NCI-H2227 (cell line): Measurements from ENCODE around the gene CCDC148.
"Not testable (repeated sequence)": the region's sequence is repeated elsewhere in the genome, so short reads cannot be mapped to it uniquely, and the experiment has no call there.

Source experiments
- DNase-seq: peaks from one replicate; lab custom pipeline; 2025; ENCODE audit not compliant: unreplicated experiment; lab: John Stamatoyannopoulos, UW

The CCDC148 gene

DNA sequence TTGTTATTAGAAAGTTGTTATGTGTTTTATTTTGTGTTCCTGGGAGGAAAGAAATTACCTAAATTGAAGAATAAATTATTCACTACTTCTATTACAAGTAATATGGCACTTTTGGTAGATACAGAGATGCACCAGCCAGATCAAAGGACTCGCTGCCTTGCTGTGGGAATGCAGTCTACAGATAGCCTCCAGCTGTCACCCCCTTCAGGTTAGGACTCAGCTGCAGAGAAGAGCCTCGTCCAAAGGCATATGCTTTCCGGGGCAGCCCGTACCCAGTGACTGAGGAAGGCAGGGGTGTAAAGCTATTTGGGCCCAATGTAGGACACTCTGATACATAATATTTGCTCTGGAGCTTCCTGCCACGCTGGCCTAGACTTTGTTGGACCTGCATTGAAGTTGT lies 90.2 kb downstream of the CCDC148 start:
- no peak for DNase-seq

DNA sequence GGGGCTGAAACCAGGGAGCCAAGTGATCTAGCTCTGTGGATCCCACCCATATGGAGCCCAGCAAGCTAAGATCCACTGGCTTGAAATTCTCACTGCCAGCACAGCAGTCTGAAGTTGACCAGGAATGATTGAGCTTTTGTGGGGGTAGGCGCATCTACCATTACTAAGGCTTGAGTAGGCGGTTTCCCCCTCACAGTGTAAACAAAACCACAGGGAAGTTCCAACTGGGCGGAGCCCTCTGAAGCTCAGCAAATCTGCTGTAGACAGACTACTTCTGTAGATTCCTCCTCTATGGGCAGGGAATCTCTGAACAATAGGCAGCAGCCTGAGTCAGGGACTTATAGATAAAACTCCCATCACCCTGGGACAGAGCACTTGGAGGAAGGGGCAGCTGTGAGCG lies 96.7 kb downstream of the CCDC148 start:
- DNase-seq = peak; percentile 55

DNA sequence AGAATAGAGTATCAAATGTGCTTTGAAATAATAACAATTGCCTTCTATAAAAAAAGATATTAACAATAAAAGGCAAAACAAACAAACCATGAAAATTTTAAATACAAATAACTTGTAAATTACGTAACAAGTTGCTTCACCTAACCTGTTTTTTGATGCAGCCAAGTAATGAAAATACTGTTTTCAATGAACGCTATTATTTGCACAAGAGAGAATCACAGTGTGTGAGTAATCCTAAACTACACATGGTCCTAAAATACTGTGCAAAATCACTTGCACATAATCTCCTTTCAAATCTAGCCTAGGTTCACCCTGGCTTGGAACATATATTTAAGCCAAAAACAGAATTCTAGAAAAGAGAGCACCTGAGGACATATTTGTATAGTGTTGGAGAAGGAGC lies 98.9 kb downstream of the CCDC148 start:
- no peak for DNase-seq

DNA sequence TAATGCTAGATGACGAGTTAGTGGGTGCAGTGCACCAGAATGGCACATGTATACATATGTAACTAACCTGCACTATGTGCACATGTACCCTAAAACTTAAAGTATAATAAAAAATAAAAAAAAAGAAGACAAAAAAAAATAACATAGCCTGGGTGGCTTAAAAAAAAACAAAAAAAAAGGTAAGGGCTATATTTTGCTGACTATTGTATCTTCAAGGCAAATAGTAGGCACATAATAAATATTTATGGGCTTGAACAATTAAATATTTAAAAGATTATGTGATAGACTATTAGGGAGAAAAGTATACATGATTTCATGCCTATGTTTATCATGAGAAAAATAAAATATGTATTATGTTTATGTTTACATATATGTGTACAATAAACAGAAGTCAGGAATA lies 99.4 kb downstream of the CCDC148 start:
- no peak for DNase-seq

DNA sequence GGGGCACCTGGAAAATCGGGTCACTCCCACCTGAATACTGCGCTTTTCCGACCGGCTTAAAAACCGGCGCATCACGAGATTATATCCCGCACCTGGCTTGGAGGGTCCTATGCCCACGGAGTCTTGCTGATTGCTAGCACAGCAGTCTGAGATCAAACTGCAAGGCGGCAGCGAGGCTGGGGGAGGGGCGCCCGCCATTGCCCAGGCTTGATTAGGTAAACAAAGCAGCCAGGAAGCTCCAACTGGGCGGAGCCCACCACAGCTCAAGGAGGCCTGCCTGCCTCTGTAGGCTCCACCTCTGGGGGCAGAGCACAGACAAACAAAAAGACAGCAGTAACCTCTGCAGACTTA lies 105.1 kb downstream of the CCDC148 start:
- not testable (repeated sequence) for DNase-seq

DNA sequence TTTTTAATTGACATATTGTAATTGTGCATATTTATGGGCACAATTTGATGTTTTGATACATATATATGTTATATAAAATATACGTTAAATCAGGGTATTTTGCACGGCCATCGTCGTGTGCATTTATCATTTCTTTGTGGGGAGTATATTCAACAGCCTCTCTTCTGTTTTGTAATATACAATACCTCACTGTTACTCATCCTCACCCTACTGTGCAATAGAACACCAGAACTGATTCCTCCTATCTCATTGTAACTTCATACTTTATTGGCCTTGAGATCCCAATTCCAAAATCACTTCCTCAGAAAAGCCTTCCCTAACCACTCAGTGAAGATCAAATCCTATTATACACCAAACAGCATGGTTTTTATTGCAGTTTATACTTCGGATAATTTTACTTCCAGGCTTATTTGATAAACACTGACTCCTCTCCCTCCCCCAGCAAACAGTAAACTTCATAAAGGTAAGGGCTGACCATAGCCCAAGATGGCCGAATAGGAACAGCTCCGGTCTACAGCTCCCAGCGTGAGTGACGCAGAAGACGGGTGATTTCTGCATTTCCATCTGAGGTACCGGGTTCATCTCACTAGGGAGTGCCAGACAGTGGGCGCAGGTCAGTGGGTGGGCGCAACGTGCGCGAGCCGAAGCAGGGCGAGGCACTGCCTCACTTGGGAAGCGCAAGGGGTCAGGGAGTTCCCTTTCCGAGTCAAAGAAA lies 105.6 kb downstream of the CCDC148 start:
- DNase-seq = not testable (repeated sequence)

DNA sequence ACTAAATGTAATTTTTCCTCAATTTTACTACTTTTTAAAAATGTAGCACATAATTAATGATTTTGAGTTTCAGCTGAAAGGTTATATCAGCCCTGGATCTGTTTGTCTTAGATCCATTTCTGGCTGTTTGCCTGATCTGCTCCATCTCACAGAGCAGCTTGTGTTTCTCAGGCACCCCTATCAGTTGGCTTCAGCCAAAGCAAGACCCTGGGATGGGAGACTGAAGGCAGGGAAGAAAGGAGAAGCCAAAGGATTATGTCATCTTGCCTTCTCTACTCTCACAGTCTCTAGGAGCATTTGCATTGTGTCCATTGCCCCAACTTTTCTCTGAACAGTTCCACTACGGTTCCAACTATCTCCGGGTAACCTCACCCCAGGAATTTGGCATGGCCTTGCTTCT lies 110.5 kb downstream of the CCDC148 start:
- DNase-seq = no peak

DNA sequence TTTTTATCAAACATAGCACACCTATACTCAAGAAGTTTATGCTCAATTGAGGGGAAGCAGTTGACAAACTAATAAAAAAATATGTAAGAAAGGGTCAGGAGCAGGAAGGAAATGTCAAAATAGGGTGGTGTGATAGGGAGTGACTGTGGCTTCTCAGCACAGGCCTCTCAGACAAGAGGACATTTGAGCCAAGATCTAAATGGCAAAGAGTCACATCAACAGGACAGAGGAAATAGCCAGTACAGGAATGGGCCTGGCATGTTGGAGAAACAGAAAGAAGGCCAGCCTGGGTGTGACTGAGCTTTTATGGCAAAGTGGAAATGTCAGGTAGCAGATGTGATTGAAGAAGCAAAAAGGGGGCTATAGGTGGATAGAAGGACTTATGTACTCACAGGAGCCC lies 117.0 kb downstream of the CCDC148 start:
- no peak for DNase-seq

DNA sequence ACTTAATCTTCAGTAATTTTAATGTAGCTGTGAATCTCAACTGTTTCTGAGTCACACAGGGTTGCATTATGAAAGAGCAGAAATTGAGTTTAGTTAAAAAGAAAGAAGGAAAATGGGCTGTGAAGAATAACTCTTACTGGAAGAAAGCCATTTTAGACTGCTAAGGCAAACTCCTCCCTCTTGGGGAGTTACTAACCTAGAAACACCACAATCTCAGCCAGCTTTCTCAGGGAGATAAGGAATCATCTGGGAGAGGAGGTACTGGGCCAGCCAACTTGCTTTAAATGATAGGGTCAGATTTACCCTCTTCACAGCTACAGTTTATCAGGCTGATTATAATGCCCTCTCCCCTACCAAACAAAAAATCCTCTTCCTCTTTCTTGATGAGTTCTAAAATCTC lies 119.5 kb downstream of the CCDC148 start:
- DNase-seq = no peak

DNA sequence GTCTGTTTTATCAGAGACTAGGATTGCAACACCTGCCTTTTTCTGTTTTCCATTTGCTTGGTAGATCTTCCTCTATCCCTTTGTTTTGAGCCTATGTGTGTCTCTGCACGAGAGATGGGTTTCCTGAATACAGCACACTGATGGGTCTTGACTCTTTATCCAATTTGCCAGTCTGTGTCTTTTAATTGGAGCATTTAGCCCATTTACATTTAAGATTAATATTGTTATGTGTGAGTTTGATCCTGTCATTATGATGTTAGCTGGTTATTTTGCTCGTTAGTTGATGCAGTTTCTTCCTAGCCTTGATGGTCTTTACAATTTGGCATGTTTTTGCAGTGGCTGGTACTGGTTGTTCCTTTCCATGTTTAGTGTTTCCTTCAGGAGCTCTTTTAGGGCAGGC lies 124.8 kb downstream of the CCDC148 start:
- DNase-seq = not testable (repeated sequence)

DNA sequence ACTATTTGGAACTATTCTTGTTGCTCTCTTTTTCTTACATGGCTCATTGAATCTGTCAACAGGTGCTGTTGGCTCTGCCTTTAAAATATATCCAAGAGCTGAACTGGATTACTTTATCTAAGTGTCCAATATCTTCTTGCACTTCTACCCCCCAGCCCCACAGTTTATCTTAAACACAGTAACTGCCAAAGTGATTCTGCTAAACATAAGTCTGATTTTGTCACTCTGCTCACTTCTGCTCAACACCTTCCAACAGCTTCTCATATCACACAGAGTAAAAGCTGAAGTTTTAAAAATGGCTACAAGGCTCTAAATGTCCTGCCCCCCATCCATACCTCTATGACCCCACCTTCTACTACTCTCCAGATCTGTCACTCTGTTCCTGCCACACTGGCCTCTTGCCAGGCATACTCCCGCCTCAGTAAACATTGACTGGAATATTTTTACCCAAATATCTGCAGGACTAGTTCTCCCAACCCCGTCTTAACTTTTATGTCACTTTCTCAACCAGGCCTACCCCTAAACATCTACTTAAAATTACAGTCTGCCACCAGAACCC lies 130.7 kb downstream of the CCDC148 start:
- no peak for DNase-seq

DNA sequence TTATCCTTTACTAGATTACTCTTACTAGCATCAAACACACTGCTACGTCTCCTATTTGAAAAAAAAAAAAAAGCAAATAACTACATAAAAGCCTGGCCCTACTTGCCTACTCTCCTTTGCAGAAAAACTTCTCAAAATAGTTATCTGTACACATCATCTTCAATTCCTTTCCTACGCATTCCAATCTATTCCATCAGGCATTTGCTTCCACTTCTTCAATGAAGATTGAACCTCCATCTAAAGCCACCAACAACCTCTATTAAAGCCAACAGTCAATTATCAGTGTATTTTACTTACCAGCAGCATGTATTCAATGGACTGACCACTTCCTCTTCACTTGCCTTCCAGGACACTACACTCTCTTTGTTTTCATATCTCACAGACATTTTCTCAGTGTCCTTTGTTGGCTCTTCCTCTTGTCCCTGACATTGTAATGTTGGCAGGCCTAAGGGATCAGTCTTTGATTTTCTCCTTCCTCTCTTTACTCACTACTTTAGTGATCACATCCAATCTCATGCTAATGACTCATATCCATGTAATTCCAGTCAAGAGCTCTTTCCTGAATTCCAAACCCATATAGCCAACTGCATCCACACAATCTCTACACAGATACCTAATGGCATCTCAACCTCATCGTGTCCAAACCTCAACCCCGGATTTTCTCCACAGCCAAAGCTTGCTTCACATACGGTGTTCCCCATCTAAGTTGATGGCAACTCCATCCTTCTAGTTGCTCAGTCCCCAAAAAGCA lies 131.3 kb downstream of the CCDC148 start:
- no peak for DNase-seq

DNA sequence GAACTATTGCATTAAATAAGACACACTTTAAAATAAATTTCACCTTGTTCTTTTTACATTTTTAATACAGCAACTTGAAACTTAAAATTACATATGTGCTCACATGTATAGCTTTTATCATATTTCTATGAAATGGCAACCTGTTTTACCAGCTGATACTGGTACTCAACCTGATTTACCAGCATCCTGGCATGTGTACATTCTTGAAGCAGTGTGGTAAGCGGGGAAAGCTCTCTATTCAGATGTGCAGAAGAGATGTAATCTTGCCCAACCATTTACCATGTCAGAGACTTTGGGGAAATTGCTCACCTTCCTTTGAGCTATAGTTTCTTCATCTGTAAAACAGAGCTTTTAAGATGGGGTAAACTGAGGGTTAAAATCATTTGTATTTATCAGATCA lies 133.2 kb downstream of the CCDC148 start:
- no peak for DNase-seq

DNA sequence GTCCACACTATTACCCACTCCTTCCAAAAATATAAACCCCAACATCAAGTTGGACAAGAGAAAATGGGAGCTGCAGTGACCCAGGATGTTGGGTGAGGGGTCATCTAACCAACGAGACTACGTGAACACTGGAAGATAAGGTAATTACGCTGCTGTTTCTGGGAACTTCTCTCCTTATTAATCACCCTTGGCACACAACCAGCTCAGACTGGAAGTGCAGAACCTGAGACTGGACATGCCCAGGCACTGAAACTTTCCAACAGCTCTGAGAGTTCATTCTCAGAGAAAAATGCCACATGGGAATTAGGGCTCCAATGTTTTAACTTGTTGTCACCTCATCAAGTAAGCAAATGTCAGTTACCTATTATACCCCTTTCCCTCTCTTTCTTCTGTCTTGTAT lies 135.3 kb downstream of the CCDC148 start:
- no peak for DNase-seq

DNA sequence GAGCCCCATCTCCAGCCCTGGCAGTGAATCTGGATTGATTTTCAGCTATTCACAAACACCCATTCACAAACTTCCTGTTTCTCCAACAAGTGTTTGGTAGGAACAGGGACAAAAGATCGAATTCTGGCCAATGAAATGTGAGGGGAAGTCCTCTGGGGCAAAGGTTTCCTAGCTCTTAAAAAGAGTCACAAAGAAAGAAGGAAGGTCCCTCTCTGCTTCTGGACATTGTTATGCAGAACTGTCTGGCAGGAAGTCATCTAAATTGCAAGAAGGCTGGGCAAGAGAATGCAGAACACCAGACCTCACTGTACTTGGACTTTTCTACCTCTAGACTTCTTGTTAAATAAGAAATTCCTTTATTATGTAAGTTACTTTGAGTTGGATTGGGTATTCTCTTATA lies 137.3 kb downstream of the CCDC148 start:
- no peak for DNase-seq

DNA sequence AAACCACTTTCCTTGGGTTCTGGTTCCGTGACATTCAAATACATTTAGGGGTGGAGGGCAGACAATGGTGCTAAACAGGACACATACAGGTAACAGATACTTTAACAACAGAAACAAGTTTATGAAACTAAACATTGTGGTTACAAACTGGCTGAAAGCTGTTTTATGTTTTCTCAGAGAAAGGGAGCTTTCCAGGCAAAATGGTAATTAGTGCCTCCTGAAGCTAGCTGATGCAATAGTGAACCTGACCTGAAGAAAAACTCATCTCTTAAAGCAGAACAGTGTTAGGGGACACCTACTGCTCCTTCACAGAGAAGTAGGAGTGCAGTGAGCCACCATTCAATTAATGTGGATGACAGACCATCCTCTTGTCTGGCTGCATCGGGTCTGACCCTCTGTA lies 138.9 kb downstream of the CCDC148 start:
- DNase-seq = no peak

DNA sequence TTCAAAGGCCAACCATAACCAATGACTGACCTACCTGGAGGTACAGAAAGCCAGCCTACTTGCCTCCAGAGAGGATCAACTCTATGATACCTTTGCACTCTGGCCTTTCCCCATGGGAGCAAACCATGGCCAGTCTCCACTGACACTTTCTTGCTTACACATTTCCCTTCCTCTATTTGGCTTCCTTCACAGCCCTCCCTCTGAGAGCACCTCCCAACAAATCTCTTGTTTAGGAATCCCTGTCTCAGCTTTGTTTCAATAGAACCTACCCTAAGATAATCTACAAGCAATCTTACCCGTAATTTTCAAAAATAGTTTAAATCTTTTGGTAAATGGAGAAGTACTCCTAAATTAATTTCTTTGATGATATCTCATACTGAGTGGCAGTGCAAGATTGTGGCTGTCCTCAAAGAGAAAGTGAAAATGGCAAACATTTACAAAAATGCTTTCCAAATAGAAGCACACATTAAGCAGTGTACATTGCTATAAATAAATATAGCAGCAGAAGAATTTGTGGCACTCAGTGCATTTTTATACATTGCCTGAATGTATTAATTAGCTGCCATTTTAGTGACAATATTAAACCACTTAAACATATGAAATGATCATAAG lies 140.6 kb downstream of the CCDC148 start:
- DNase-seq = no peak

DNA sequence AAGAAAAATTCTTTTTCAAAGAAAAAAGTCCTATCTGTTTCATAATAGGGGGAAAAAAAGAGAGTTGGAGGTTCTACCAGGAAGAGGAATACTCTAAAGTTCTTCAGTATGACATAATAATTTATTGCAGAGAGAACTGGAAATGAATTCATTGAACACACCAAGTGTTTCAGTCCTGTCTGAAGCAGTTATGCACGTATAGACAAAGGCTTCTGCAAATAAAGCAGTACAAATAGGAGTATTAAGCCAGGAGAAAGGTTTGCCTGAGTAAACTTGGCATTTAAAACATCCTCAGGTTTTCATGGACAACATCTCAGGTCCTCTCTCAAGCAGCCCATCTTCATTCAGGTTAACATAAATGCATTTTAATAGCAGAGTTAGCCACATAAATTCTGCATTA lies 141.6 kb downstream of the CCDC148 start:
- DNase-seq = no peak

DNA sequence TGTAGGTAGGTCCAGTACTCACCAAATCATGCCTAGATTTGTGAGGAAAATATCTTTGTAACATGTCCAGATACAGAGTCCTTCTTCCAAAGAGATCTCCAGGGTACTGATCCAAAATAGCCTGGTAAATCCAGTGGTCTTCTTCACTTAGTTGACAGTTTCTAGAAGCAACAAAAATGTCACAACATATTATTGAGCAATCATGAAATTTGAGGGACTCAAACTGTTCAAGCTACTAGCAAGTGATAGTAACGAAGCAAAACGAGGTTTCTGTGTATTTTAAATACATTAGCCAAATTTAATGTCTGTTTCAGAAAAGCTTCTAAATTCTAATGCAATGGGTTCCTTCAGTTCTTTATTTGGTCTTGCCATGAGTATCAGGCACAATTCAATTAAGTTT lies 142.8 kb downstream of the CCDC148 start:
- no peak for DNase-seq

DNA sequence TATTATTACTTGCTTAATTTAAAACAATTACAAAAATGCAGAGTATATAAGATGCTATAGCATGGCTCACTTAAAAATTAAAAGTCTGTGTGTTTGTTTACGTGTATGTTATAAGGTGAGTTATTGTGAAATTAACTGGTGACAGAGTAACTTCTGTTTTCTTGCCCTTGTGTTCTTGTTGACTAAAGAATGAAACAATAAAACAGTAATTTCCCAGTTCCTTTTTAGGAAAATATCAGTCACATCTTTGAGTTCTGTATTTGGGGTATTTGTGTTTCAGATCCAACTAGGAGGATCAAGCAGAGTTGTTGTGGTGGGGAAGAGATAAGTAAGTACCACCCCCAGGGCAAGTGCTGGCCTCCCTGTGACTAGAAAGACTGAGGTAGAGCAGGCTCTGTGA lies 143.6 kb downstream of the CCDC148 start:
- DNase-seq = no peak

DNA sequence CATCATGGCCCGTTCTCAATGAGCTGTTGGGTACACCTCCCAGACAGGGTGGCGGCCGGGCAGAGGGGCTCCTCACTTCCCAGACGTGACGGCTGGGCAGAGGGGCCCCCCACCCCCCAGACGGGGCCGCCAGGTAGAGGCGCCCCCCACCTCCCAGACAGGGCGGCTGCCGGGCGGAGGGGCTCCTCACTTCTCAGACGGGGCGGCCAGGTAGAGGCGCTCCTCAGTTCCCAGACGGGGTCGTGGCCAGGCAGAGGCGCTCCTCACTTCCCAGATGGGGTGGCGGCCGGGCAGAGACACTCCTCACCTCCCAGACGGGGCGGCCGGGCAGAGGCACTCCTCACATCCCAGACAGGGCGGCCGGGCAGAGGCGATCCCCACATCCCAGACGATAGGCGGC lies 146.1 kb downstream of the CCDC148 start:
- not testable (repeated sequence) for DNase-seq

DNA sequence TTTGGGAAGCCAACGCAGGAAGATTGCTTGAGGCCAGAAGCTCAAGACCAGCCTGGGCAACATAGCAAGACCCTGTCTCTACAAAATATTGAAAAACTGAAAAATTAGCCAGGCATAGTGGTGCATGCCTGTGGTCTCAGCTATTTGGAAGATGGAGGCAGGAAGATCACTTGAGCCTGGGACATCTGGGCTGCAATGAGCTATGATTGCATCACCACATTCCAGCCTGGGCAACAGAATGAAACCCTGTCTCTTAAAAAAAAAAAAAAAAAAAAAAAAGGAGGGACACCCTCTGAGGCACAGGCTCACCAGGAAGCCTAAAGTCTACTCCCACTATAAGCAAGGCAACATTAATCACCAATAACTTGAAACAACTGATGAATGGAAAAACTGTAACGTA lies 151.1 kb downstream of the CCDC148 start:
- DNase-seq = no peak
